Breast epithelium (tissue), 4 donors: Measurements from ENCODE around the gene SRGN. TPM values are rescaled to one million over a fixed set of nuclear protein-coding genes. Genes with fewer than 3 reads are reported as not detected.

Source experiments
- DNase-seq, 2 donors: peaks; one replicate each; pipeline ENCODE4 v3.0.0-alpha.2; 2019; ENCODE audit warnings: low spot score in 2 of 2
- H3K27ac ChIP-seq, 2 donors: fragments of 200-600 bp; sonication (generic) in 1 of 2; one replicate each; pipeline ENCODE4 v1.5.1; 2016 to 2019; ENCODE audit warnings: mild to moderate bottlenecking in 1 of 2
- H3K27me3 ChIP-seq, 2 donors: fragments of 200-600 bp; sonication (generic) in 1 of 2; one replicate each; pipeline versions ENCODE4 v1.5.1 to v1.6.0; 2017 to 2019; ENCODE audit warnings: control low read depth in 1 of 2, mild to moderate bottlenecking in 1 of 2
- H3K36me3 ChIP-seq: fragments of 200-600 bp; one replicate; pipeline ENCODE4 v1.5.1; 2019
- H3K4me1 ChIP-seq, 2 donors: fragments of 200-600 bp; sonication (generic); one replicate each; pipeline ENCODE4 v1.5.1; 2016 to 2019; ENCODE audit warnings: control low read depth in 1 of 2
- H3K4me3 ChIP-seq, 3 donors: fragments of 200-600 bp; sonication (generic); 1 replicate in 2 of 3; 2 replicates in 1 of 3; pipeline ENCODE4 v1.5.1; 2016 to 2019; ENCODE audit warnings: mild to moderate bottlenecking in 3 of 3, moderate library complexity in 2 of 3
- H3K9me3 ChIP-seq, 2 donors: fragments of 200-600 bp; sonication (generic) in 1 of 2; one replicate each; pipeline ENCODE4 v1.5.1; 2016 to 2019; ENCODE audit warnings: control low read depth in 1 of 2
- CTCF ChIP-seq, 3 donors: fragments of 450-650 bp; IDR thresholded peaks; one replicate each; pipeline ENCODE4 v1.5.1; 2016 to 2017; ENCODE audit warnings: antibody characterized with exemption in 3 of 3, mild to moderate bottlenecking in 3 of 3, moderate library complexity in 3 of 3
- POLR2A ChIP-seq: fragments of 450-650 bp; IDR thresholded peaks from one replicate; pipeline ENCODE4 v1.6.1; 2016; ENCODE audit warnings: antibody characterized with exemption, mild to moderate bottlenecking, moderate library complexity
- POLR2AphosphoS5 ChIP-seq, 3 donors: sonication (generic); formaldehyde crosslinking; IDR thresholded peaks; one replicate each; pipeline ENCODE4 v1.6.1; 2017; ENCODE audit warnings: antibody characterized with exemption in 3 of 3
- intact Hi-C: fragments of 100-400 bp; cut with DNase I; formaldehyde crosslinking; loops from one replicate; pipeline ENCODE4 v1.15.1; 2023; ENCODE audit warnings: low total_unique reads
- total RNA-seq, 3 donors: library from RNA; depleted of rRNA; stranded (reverse); fragments of >200 nt; gene quantifications; one replicate each; pipeline ENCODE4 v1.1.0, GENCODE V29; 2016

Gene SRGN
- total RNA-seq, 3 donors from 2014 or later: 97.2 to 208 (median 114) TPM

- Histone ChIP-seq H3K27ac (peak overlapping the region; percentile 36 to 57), H3K4me3 (peak overlapping the region in 2 of 3 donors; percentile 44 to 51)
- intact Hi-C loops: no loop called here
Measured at GRCh38 chr10:69090685-69091084, 2.8 kb downstream of the SRGN start.

DNA sequence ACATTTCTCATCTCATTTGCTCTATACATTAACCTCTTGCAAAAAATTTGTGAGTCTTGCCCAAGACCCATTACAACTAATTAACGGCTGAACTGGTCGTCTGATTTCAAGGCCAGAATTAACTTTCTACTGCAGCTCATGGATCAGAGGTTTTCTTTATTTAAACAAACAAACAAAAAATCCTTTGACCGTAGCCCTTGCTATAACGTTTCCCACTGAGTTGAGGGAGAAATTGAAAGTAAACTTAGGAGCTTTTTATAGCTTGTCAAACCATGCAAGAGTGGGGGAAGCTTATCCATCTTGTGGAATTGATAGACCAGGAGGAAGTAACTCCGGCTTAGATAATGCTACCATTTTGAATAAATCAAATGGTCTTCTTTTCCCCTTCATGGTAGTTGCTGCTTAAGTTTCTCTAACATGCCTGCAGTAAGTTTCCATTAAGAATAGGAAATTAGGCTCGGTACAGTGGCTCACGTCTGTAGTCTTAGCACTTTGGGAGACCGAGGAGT lies 3.3 kb downstream of the SRGN start:
- no peaks in the 10 kb centered on the region for H3K9me3 ChIP-seq
- H3K27ac ChIP-seq: peak overlapping the region; percentile 36 to 57
- H3K4me3 ChIP-seq: peak overlapping the region in 2 of 3 donors; percentile 44 to 51
- no peak for DNase-seq
- H3K27me3 ChIP-seq: no peaks in the 10 kb centered on the region
- intact Hi-C loops: no loop called here
- H3K36me3 ChIP-seq: no peaks in the 10 kb centered on the region
- H3K4me1 ChIP-seq: no peaks in the 10 kb centered on the region
- TF ChIP-seq CTCF (IDR thresholded peaks at IDR 0.05) (no peak), POLR2A (no peak), POLR2AphosphoS5 (IDR thresholded peaks at IDR 0.05) (no peak)

More at GRCh38 chr10:69090685-69091084, 2.8 kb downstream of the SRGN start:
- no peak for TF ChIP-seq POLR2AphosphoS5 (IDR thresholded peaks at IDR 0.05)
- TF ChIP-seq CTCF (IDR thresholded peaks at IDR 0.05): no peak
- TF ChIP-seq POLR2A: no peak
- Histone ChIP-seq H3K9me3 (no peaks in the 10 kb centered on the region), H3K4me1 (no peaks in the 10 kb centered on the region), H3K27me3 (no peaks in the 10 kb centered on the region), H3K36me3 (no peaks in the 10 kb centered on the region)
- DNase-seq: no peak

DNA sequence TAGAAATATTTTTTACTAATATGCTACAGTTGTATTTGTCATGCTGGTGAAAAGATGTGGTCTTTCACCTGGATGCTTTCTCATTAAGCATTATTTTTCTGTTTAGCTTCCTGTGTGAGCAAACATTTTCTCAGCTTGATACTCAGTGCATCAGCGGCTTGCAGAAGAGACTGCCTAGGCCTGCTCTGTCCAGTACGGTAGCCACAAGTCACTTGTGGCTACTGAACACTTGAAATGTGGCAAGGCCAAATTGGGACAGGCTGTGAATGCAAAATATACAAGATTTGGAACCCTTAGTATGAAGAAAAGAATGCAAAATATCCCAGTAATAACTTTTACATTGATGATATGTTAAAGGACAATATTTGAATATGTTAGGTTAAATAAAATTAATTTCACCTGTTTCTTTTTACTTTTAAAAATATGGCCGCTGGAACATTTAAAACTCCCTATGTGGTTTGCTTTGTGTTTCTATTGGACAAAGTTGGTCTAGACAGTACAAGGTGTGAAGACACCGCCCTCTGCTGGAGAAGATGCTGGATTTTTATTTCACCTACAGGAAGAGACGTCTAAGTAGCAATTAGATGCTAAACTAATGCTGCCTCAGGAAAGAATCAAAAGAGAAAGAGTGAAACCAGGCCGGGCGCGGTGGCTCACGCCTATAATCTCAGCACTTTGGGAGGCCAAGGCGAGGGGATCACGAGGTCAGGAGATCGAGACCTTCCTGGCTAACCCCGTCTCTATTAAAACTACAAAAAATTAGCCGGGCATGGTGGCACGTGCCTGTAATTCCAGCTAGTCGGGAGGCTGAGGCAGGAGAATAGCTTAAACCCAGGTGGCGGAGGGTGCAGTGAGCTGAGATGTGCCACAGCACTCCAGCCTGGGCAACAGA lies 5.3 kb downstream of the SRGN start:
- H3K36me3 ChIP-seq: no peaks in the 10 kb centered on the region
- peak; percentile 63 to 74 for DNase-seq
- no peaks in the 10 kb centered on the region for H3K4me1 ChIP-seq
- TF ChIP-seq CTCF (IDR thresholded peaks at IDR 0.05): peak; percentile 49 to 81 (median 76)
- TF ChIP-seq POLR2AphosphoS5 (IDR thresholded peaks at IDR 0.05): no peak
- no peaks in the 10 kb centered on the region for H3K27me3 ChIP-seq
- intact Hi-C loops: no loop called here
- no peak overlapping the region for H3K4me3 ChIP-seq
- H3K9me3 ChIP-seq: no peaks in the 10 kb centered on the region
- no peak overlapping the region for H3K27ac ChIP-seq

DNA sequence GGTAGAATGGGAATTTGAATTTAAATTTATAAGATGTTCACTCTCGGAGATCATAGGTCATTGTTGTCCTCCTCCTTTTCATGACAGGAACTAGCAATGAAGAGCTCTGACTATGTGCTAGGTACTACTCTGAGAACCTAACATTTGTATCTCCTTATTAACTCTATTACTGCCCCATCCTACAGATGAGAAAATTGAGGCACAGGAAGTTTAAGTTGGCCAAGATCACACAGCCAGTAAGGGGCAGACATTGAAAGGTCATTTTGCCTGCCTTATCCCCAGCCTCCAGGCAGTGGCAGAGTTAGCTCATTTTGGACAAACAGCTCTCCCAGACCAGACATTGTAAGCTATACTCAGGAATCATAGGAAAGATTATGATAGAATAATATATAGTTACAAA lies 6.0 kb downstream of the SRGN start:
- no peaks in the 10 kb centered on the region for H3K9me3 ChIP-seq
- H3K4me1 ChIP-seq: no peaks in the 10 kb centered on the region
- no peaks in the 10 kb centered on the region for H3K27me3 ChIP-seq
- TF ChIP-seq POLR2A: no peak
- no peak for TF ChIP-seq CTCF (IDR thresholded peaks at IDR 0.05)
- TF ChIP-seq POLR2AphosphoS5 (IDR thresholded peaks at IDR 0.05): no peak
- no peak for DNase-seq
- intact Hi-C loops: no loop called here
- no peak overlapping the region for H3K27ac ChIP-seq
- no peak overlapping the region for H3K4me3 ChIP-seq
- no peaks in the 10 kb centered on the region for H3K36me3 ChIP-seq

DNA sequence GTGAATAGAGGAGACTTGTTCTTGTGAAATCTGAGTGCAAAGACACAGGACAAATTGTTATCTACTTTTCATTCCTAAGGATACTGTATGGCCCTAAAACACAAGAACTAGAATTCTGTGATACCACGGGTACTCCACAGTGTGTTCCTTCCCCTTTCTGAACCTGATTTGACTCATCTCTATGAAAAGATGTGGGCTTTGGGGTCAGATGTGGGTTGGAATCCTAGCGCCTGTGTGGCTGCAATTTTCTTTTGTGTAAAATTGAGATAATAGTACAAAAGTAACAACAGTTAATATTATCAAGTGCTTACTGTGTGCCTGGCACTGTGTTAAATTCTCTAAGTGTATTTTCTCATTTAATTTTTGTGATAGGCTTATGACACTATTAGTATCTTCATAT lies 8.1 kb downstream of the SRGN start:
- Histone ChIP-seq H3K4me1 (no peaks in the 10 kb centered on the region), H3K27ac (no peak overlapping the region), H3K9me3 (no peaks in the 10 kb centered on the region), H3K27me3 (no peaks in the 10 kb centered on the region), H3K4me3 (no peak overlapping the region), H3K36me3 (no peaks in the 10 kb centered on the region)
- no peak for DNase-seq
- TF ChIP-seq CTCF (IDR thresholded peaks at IDR 0.05) (no peak), POLR2A (no peak), POLR2AphosphoS5 (IDR thresholded peaks at IDR 0.05) (no peak)
- intact Hi-C loops: loop anchor here (5.0 kb wide), 1 partner anchor 1249 kb away; no protein-coding TSS in a partner anchor
